ENCODE measurements around the gene BRPF3. TPM values are rescaled to one million over a fixed set of nuclear protein-coding genes. Genes with fewer than 3 reads are reported as not detected.
A peak's percentile ranks its signal among the peaks of the same experiment; 100 is the strongest.

BRPF3 gene
- total and polyA plus RNA-seq, 10 of the 15 experiments (the other 5 are each of a cell fraction or from before 2014, with no cell fraction given), result 2.3 to 16.1 (median 6.7) TPM

DNA sequence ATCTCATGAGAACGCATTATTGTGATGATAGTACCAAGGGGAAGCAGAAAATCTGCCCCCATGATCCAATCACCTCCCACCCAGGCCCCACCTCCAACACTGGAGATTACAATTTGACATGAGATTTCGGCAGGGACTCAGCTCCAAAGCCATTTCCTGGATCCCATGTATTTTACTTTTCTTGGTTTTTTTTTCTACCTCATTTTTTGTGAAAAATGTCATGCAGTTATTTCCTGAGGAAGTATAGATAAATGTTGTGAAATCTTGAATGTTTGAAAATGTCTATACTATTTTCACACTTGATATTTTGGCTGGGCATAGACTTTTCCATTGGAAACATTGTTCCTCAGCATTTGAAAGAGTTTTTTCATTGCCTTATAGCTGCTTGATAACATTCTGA, 9.1 kb upstream of the BRPF3 start:
- POLR2A ChIA-PET, result no interaction called here
- Histone ChIP-seq H4K20me1 (ENCODE audit: control insufficient read depth, insufficient read depth) (no peaks in the 10 kb centered on the region), H3K36me3 (ENCODE audit: control insufficient read depth in 2 of 2, insufficient read depth in 2 of 2, low read length in 1 of 2) (no peaks in the 10 kb centered on the region), H3K27me3 (replicated peaks in 1 of 2; ENCODE audit: control insufficient read depth in 2 of 2, insufficient read depth in 2 of 2, low read length in 1 of 2) (no peaks in the 10 kb centered on the region), H3K9ac (ENCODE audit: control insufficient read depth, insufficient read depth, low read length) (no peak overlapping the region), H3K4me1 (ENCODE audit: control insufficient read depth, insufficient read depth, low read length) (no peaks in the 10 kb centered on the region), H3K27ac (ENCODE audit: control insufficient read depth, insufficient read depth) (no peak overlapping the region), H2AFZ (ENCODE audit: control insufficient read depth, low read depth, low read length) (no peak overlapping the region), H3K9me3 (replicated peaks; ENCODE audit: control insufficient read depth, insufficient read depth, low read length) (no peaks in the 10 kb centered on the region; the same call in 2 of the 3 replicates), H3K4me2 (ENCODE audit: control insufficient read depth, insufficient read depth) (no peak overlapping the region), H3K79me2 (ENCODE audit: control insufficient read depth, insufficient read depth, low read length) (no peaks in the 10 kb centered on the region), H3K4me3 (no peak overlapping the region)
- FAIRE-seq, result no peak
- in situ Hi-C loops (cut with MboI) (no loop called here), intact Hi-C loops (cut with micrococcal nuclease; ENCODE audit: unreplicated experiment) (no loop called here)
- WGBS (ENCODE audit: insufficient coverage, insufficient replicate concordance, low lambda C conversion rate, missing lambda C conversion rate), result 80% methylated on average over 2 of the region's 2 CpGs
- TF ChIP-seq, protein P1, sequence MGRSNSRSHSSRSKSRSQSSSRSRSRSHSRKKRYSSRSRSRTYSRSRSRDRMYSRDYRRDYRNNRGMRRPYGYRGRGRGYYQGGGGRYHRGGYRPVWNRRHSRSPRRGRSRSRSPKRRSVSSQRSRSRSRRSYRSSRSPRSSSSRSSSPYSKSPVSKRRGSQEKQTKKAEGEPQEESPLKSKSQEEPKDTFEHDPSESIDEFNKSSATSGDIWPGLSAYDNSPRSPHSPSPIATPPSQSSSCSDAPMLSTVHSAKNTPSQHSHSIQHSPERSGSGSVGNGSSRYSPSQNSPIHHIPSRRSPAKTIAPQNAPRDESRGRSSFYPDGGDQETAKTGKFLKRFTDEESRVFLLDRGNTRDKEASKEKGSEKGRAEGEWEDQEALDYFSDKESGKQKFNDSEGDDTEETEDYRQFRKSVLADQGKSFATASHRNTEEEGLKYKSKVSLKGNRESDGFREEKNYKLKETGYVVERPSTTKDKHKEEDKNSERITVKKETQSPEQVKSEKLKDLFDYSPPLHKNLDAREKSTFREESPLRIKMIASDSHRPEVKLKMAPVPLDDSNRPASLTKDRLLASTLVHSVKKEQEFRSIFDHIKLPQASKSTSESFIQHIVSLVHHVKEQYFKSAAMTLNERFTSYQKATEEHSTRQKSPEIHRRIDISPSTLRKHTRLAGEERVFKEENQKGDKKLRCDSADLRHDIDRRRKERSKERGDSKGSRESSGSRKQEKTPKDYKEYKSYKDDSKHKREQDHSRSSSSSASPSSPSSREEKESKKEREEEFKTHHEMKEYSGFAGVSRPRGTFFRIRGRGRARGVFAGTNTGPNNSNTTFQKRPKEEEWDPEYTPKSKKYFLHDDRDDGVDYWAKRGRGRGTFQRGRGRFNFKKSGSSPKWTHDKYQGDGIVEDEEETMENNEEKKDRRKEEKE (IDR thresholded peaks at IDR 0.05), result no peak
- no TSS peak for BruUV-seq (replicated peaks)
- DNase-seq (ENCODE audit: low read depth, low spot score), result no peak
- CTCF ChIA-PET, result no interaction called here
- ATAC-seq, result no peak
- RAD21 ChIA-PET (ENCODE audit: unreplicated experiment), result no interaction called here
- SMC1A ChIA-PET (ENCODE audit: uncharacterized antibody, unreplicated experiment), result interaction anchor here (1.2 kb wide), 1 partner anchor 56 kb away, joined by 3 read pairs; no protein-coding TSS in a partner anchor

DNA sequence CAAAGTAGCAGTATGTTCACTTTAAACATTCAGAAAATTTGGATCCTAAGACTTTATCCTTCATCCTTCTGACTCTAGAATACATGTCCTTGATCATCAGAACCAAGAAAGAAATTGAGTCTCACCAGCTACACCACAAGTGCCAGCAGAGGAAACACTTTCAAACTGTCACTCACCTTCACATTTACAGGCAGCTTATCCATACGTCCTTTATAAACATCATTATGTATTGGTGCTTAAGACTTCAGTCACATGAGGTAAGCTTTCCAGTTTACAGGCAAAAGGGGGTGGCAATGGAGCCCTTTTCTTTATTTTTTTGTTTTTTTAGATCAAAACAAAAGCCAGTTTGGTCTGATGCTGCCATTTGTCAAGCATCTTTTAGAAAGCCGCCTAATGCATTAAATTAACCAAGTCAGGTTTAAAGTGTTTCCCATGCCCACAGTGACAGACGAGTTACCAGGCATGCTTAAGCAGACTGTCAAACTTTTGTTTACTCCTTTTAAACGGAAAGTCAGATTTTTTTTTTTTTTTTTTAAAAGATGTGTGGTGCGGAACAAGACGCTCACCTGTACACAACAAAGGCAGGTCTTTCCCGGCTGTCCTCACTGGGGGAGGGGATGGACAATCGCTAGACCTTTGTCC, 952 bp upstream of the BRPF3 start:
- no peak for ATAC-seq
- 43% methylated on average over 8 of the region's 8 CpGs for WGBS (ENCODE audit: insufficient coverage, insufficient replicate concordance, low lambda C conversion rate, missing lambda C conversion rate)

More for the DNA sequence above, 952 bp upstream of the BRPF3 start:
- ChIA-PET SMC1A (ENCODE audit: uncharacterized antibody, unreplicated experiment) (interaction anchor here (0.7 to 2.6 kb wide), 24 partner anchors 11 to 169 kb away, joined by 3 to 27 read pairs (median 5); partner anchors contain the start of genes MAPK13 and MAPK14), CTCF (interaction anchor here (0.6 to 1.8 kb wide), 22 partner anchors 8 to 1735 kb away, joined by 3 to 22 read pairs (median 5); partner anchors contain the start of gene MAPK14), POLR2A (interaction anchor here (0.8 to 1.4 kb wide), 5 partner anchors 62 to 167 kb away, joined by 3 to 7 read pairs (median 5); no protein-coding TSS in a partner anchor), RAD21 (ENCODE audit: unreplicated experiment) (interaction anchor here (0.8 to 2.2 kb wide), 14 partner anchors 11 to 166 kb away, joined by 3 to 19 read pairs (median 4); no protein-coding TSS in a partner anchor)
- DNase-seq (ENCODE audit: low read depth, low spot score), result no peak
- H3K79me2 ChIP-seq (ENCODE audit: control insufficient read depth, insufficient read depth, low read length), result no peaks in the 10 kb centered on the region; the same call in 1 of the 2 replicates
- peaks cover 5% of the 10 kb centered on the region; the same call in 1 of the 2 replicates for H3K4me1 ChIP-seq (ENCODE audit: control insufficient read depth, insufficient read depth, low read length)
- peak overlapping the region; percentile 99 for H3K4me2 ChIP-seq (ENCODE audit: control insufficient read depth, insufficient read depth)
- no peaks in the 10 kb centered on the region for H3K9me3 ChIP-seq (replicated peaks; ENCODE audit: control insufficient read depth, insufficient read depth, low read length)
- peak overlapping the region; percentile 70 for H3K9ac ChIP-seq (ENCODE audit: control insufficient read depth, insufficient read depth, low read length)
- no peak overlapping the region for H3K27ac ChIP-seq (ENCODE audit: control insufficient read depth, insufficient read depth)
- no peak for FAIRE-seq
- intact Hi-C loops (cut with micrococcal nuclease; ENCODE audit: unreplicated experiment) (loop anchor here (2.0 to 5.0 kb wide), 3 partner anchors 73 to 169 kb away; partner anchors contain the start of gene MAPK14), in situ Hi-C loops (cut with MboI) (no loop called here)
- H2AFZ ChIP-seq (ENCODE audit: control insufficient read depth, low read depth, low read length), result peak overlapping the region; percentile 88
- TF ChIP-seq, protein P2, sequence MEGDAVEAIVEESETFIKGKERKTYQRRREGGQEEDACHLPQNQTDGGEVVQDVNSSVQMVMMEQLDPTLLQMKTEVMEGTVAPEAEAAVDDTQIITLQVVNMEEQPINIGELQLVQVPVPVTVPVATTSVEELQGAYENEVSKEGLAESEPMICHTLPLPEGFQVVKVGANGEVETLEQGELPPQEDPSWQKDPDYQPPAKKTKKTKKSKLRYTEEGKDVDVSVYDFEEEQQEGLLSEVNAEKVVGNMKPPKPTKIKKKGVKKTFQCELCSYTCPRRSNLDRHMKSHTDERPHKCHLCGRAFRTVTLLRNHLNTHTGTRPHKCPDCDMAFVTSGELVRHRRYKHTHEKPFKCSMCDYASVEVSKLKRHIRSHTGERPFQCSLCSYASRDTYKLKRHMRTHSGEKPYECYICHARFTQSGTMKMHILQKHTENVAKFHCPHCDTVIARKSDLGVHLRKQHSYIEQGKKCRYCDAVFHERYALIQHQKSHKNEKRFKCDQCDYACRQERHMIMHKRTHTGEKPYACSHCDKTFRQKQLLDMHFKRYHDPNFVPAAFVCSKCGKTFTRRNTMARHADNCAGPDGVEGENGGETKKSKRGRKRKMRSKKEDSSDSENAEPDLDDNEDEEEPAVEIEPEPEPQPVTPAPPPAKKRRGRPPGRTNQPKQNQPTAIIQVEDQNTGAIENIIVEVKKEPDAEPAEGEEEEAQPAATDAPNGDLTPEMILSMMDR (IDR thresholded peaks at IDR 0.05 in 2 of 3, conservative IDR thresholded peaks at IDR 0.05 in 1 of 3; ENCODE audit: control insufficient read depth in 2 of 3, extremely low read depth in 1 of 3, insufficient read depth in 1 of 3, low read depth in 3 of 3, low read length in 3 of 3), result no peak
- TF ChIP-seq, protein P3, sequence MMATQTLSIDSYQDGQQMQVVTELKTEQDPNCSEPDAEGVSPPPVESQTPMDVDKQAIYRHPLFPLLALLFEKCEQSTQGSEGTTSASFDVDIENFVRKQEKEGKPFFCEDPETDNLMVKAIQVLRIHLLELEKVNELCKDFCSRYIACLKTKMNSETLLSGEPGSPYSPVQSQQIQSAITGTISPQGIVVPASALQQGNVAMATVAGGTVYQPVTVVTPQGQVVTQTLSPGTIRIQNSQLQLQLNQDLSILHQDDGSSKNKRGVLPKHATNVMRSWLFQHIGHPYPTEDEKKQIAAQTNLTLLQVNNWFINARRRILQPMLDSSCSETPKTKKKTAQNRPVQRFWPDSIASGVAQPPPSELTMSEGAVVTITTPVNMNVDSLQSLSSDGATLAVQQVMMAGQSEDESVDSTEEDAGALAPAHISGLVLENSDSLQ (IDR thresholded peaks at IDR 0.05), result peak; percentile 43; the same call in 1 of the 2 replicates
- peak; percentile 50 for TF ChIP-seq ZNF384 (IDR thresholded peaks at IDR 0.05; ENCODE audit: borderline replicate concordance, low read depth, low read length)
- TSS peak; percentile 64 for BruUV-seq (replicated peaks)
- no peaks in the 10 kb centered on the region for H4K20me1 ChIP-seq (ENCODE audit: control insufficient read depth, insufficient read depth)
- no peaks in the 10 kb centered on the region for H3K27me3 ChIP-seq (replicated peaks in 1 of 2; ENCODE audit: control insufficient read depth in 2 of 2, insufficient read depth in 2 of 2, low read length in 1 of 2)
- no peaks in the 10 kb centered on the region for H3K36me3 ChIP-seq (ENCODE audit: control insufficient read depth in 2 of 2, insufficient read depth in 2 of 2, low read length in 1 of 2)
- H3K4me3 ChIP-seq, result peak overlapping the region; percentile 73

Data from GM12878 (cell line).